ENCODE data around the gene AGRN. TPM values are rescaled to one million over a fixed set of nuclear protein-coding genes. Genes with fewer than 3 reads are reported as not detected.

Gene AGRN
- total RNA-seq, 1 donor from 2014 or later: 34.1 TPM

GRCh38 chr1:1023700-1024099 lies 3.8 kb downstream of the AGRN start:
- H2AFZ ChIP-seq (replicated peaks): no peak overlapping the region
- Mint-ChIP-seq H3K4me3 (peak overlapping the region; percentile 46), H3K9me3 (no peaks in the 10 kb centered on the region), H3K27ac (no peak overlapping the region), H3K27me3 (ENCODE audit: insufficient read depth, low read depth) (peaks cover 10% of the 10 kb centered on the region), H3K36me3 (peaks cover 1% of the 10 kb centered on the region), H3K4me1 (peaks cover 21% of the 10 kb centered on the region)
- peaks cover 67% of the 10 kb centered on the region for H4K20me1 ChIP-seq (ENCODE audit: low read depth)
- H3K4me1 ChIP-seq: peaks cover 34% of the 10 kb centered on the region
- no peak overlapping the region for H3K4me2 ChIP-seq
- H3F3A ChIP-seq (ENCODE audit: low read depth): peaks cover 10% of the 10 kb centered on the region
- H3K36me3 ChIP-seq: no peaks in the 10 kb centered on the region
- peaks cover 39% of the 10 kb centered on the region for H3K79me2 ChIP-seq (ENCODE audit: low read depth)
- H3K27ac ChIP-seq: no peak overlapping the region
- H3K9ac ChIP-seq: no peak overlapping the region
- H3K4me3 ChIP-seq: no peak overlapping the region
- no peak for DNase-seq (ENCODE audit: low spot score)
- no peaks in the 10 kb centered on the region for H3K27me3 ChIP-seq
- TF ChIP-seq EZH2phosphoT487 (IDR thresholded peaks at IDR 0.05) (no peak), EZH2 (IDR thresholded peaks at IDR 0.05) (no peak)
- TF ChIP-seq, protein P1, sequence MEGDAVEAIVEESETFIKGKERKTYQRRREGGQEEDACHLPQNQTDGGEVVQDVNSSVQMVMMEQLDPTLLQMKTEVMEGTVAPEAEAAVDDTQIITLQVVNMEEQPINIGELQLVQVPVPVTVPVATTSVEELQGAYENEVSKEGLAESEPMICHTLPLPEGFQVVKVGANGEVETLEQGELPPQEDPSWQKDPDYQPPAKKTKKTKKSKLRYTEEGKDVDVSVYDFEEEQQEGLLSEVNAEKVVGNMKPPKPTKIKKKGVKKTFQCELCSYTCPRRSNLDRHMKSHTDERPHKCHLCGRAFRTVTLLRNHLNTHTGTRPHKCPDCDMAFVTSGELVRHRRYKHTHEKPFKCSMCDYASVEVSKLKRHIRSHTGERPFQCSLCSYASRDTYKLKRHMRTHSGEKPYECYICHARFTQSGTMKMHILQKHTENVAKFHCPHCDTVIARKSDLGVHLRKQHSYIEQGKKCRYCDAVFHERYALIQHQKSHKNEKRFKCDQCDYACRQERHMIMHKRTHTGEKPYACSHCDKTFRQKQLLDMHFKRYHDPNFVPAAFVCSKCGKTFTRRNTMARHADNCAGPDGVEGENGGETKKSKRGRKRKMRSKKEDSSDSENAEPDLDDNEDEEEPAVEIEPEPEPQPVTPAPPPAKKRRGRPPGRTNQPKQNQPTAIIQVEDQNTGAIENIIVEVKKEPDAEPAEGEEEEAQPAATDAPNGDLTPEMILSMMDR (IDR thresholded peaks at IDR 0.05): no peak
- H3K9me3 ChIP-seq (ENCODE audit: low read depth): no peaks in the 10 kb centered on the region

- Histone ChIP-seq H3K4me1 (peaks cover 34% of the 10 kb centered on the region), H3K79me2 (ENCODE audit: low read depth) (peaks cover 39% of the 10 kb centered on the region)
Observed at GRCh38 chr1:1024149-1024770, 4.3 kb downstream of the AGRN start.

GRCh38 chr1:1024771-1025699 lies 5.1 kb downstream of the AGRN start:
- TF ChIP-seq, protein P1 (IDR thresholded peaks at IDR 0.05): no peak
- TF ChIP-seq EZH2phosphoT487 (IDR thresholded peaks at IDR 0.05) (no peak), EZH2 (IDR thresholded peaks at IDR 0.05) (no peak)
- Mint-ChIP-seq H3K9me3 (no peaks in the 10 kb centered on the region), H3K27me3 (ENCODE audit: insufficient read depth, low read depth) (peaks cover 7% of the 10 kb centered on the region), H3K4me1 (peaks cover 21% of the 10 kb centered on the region), H3K36me3 (peaks cover 1% of the 10 kb centered on the region), H3K4me3 (no peak overlapping the region), H3K27ac (no peak overlapping the region)
- H3K4me3 ChIP-seq: no peak overlapping the region
- no peak overlapping the region for H3K27ac ChIP-seq
- H3K36me3 ChIP-seq: no peaks in the 10 kb centered on the region
- peaks cover 39% of the 10 kb centered on the region for H3K79me2 ChIP-seq (ENCODE audit: low read depth)
- no peak overlapping the region for H2AFZ ChIP-seq (replicated peaks)
- H3K4me2 ChIP-seq: peak overlapping the region; percentile 47
- H3K9me3 ChIP-seq (ENCODE audit: low read depth): no peaks in the 10 kb centered on the region
- peak; percentile 79 for DNase-seq (ENCODE audit: low spot score)
- H4K20me1 ChIP-seq (ENCODE audit: low read depth): peaks cover 67% of the 10 kb centered on the region
- H3K9ac ChIP-seq: no peak overlapping the region
- peaks cover 7% of the 10 kb centered on the region for H3F3A ChIP-seq (ENCODE audit: low read depth)
- no peaks in the 10 kb centered on the region for H3K27me3 ChIP-seq
- H3K4me1 ChIP-seq: peaks cover 34% of the 10 kb centered on the region

More at GRCh38 chr1:1024149-1024770, 4.3 kb downstream of the AGRN start:
- Mint-ChIP-seq H3K4me3 (no peak overlapping the region), H3K27me3 (ENCODE audit: insufficient read depth, low read depth) (peaks cover 7% of the 10 kb centered on the region), H3K27ac (no peak overlapping the region), H3K36me3 (peaks cover 1% of the 10 kb centered on the region), H3K9me3 (no peaks in the 10 kb centered on the region), H3K4me1 (peaks cover 21% of the 10 kb centered on the region)
- Histone ChIP-seq H3K9ac (no peak overlapping the region), H3K4me3 (no peak overlapping the region), H3K36me3 (no peaks in the 10 kb centered on the region), H3K9me3 (ENCODE audit: low read depth) (no peaks in the 10 kb centered on the region), H3K27me3 (no peaks in the 10 kb centered on the region), H2AFZ (replicated peaks) (no peak overlapping the region), H3K4me2 (peak overlapping the region; percentile 47), H3K27ac (no peak overlapping the region), H3F3A (ENCODE audit: low read depth) (peaks cover 7% of the 10 kb centered on the region), H4K20me1 (ENCODE audit: low read depth) (peaks cover 67% of the 10 kb centered on the region)
- DNase-seq (ENCODE audit: low spot score): no peak
- no peak for TF ChIP-seq EZH2 (IDR thresholded peaks at IDR 0.05)
- TF ChIP-seq EZH2phosphoT487 (IDR thresholded peaks at IDR 0.05): no peak
- TF ChIP-seq, protein P1 (IDR thresholded peaks at IDR 0.05): no peak
